GM18873 (cell line): ENCODE results near the gene RSRC1.
"Not testable (repeated sequence)": the region's sequence is repeated elsewhere in the genome, so short reads cannot be mapped to it uniquely, and the experiment has no call there.

Experiments
- ATAC-seq: cut with Tn5 transposase; IDR thresholded peaks from one replicate; pipeline ENCODE4 v1.9.1; 2021; ENCODE audit warnings: mild to moderate bottlenecking, moderate library complexity, moderate number of reproducible peaks; ENCODE audit not compliant: unreplicated experiment, low FRiP score

The RSRC1 gene

GRCh38 chr3:158297940-158298339 is 188.1 kb downstream of the RSRC1 start:
- no peak for ATAC-seq

- no peak for ATAC-seq
Measured at GRCh38 chr3:158308236-158308928, 198.5 kb downstream of the RSRC1 start.

- no peak for ATAC-seq
Measured at GRCh38 chr3:158312560-158313141, 202.8 kb downstream of the RSRC1 start.

- peak; percentile 43 for ATAC-seq
Measured at GRCh38 chr3:158313338-158313927, 203.5 kb downstream of the RSRC1 start.

GRCh38 chr3:158314426-158315357 is 204.8 kb downstream of the RSRC1 start:
- peak; percentile 59 for ATAC-seq

GRCh38 chr3:158329696-158330441 is 220.0 kb downstream of the RSRC1 start:
- not testable (repeated sequence) for ATAC-seq

GRCh38 chr3:158330870-158331269 is 221.0 kb downstream of the RSRC1 start:
- ATAC-seq = no peak

GRCh38 chr3:158333736-158334135 is 223.8 kb downstream of the RSRC1 start:
- no peak for ATAC-seq

GRCh38 chr3:158337110-158337509 is 227.2 kb downstream of the RSRC1 start:
- ATAC-seq = no peak

GRCh38 chr3:158339638-158340037 is 229.7 kb downstream of the RSRC1 start:
- ATAC-seq = no peak

GRCh38 chr3:158340951-158341350 is 231.1 kb downstream of the RSRC1 start:
- not testable (repeated sequence) for ATAC-seq

GRCh38 chr3:158347966-158348365 is 238.1 kb downstream of the RSRC1 start:
- ATAC-seq = no peak

- ATAC-seq = no peak
Measured at GRCh38 chr3:158350971-158351370, 241.1 kb downstream of the RSRC1 start.

- ATAC-seq = no peak
Measured at GRCh38 chr3:158352551-158352950, 242.7 kb downstream of the RSRC1 start.

GRCh38 chr3:158354713-158355112 is 244.8 kb downstream of the RSRC1 start:
- ATAC-seq = peak; percentile 56

- peak; percentile 89 for ATAC-seq
Measured at GRCh38 chr3:158355623-158356588, 246.0 kb downstream of the RSRC1 start.

GRCh38 chr3:158359339-158359738 is 249.4 kb downstream of the RSRC1 start:
- ATAC-seq = no peak

- ATAC-seq = no peak
Measured at GRCh38 chr3:158360756-158361448, 251.0 kb downstream of the RSRC1 start.
